Activated CD8-positive, alpha-beta memory T cell treated with anti-CD3 and anti-CD28 coated beads, Interleukin-2, amount 50 U/mL, for 1 hour (primary cell): ENCODE measurements around the gene SGMS1.

Experiments used
- DNase-seq: peaks from one replicate; pipeline ENCODE4 v3.0.0-alpha.2; 2020; ENCODE audit errors: extremely low read depth

The SGMS1 gene

GRCh38 chr10:50636618-50637579, 13.1 kb upstream of the SGMS1 start:
- DNase-seq, result no peak

GRCh38 chr10:50635286-50635685, 11.5 kb upstream of the SGMS1 start:
- no peak for DNase-seq

- no peak for DNase-seq
Measured at GRCh38 chr10:50634479-50634878, 10.7 kb upstream of the SGMS1 start.

GRCh38 chr10:50631052-50631451, 7.3 kb upstream of the SGMS1 start:
- DNase-seq, result no peak

GRCh38 chr10:50629495-50630122, 5.9 kb upstream of the SGMS1 start:
- DNase-seq, result no peak

GRCh38 chr10:50627896-50628295, 4.1 kb upstream of the SGMS1 start:
- DNase-seq, result no peak

- DNase-seq, result no peak
Measured at GRCh38 chr10:50627443-50627842, 3.7 kb upstream of the SGMS1 start.

GRCh38 chr10:50625649-50626132, 1.9 kb upstream of the SGMS1 start:
- DNase-seq, result no peak

GRCh38 chr10:50624866-50625501, 1.2 kb upstream of the SGMS1 start:
- DNase-seq, result peak; percentile 40

- DNase-seq, result peak; percentile 86
Measured at GRCh38 chr10:50624413-50624865, 683 bp upstream of the SGMS1 start.

- DNase-seq, result no peak
Measured at GRCh38 chr10:50622706-50623662, 772 bp downstream of the SGMS1 start.

- DNase-seq, result peak; percentile 33
Measured at GRCh38 chr10:50621968-50622705, 1.6 kb downstream of the SGMS1 start.

- DNase-seq, result no peak
Measured at GRCh38 chr10:50620899-50621298, 2.9 kb downstream of the SGMS1 start.

- DNase-seq, result no peak
Measured at GRCh38 chr10:50619882-50620281, 3.9 kb downstream of the SGMS1 start.

- DNase-seq, result no peak
Measured at GRCh38 chr10:50619166-50619565, 4.6 kb downstream of the SGMS1 start.

- DNase-seq, result no peak
Measured at GRCh38 chr10:50618624-50619023, 5.1 kb downstream of the SGMS1 start.

GRCh38 chr10:50615658-50616057, 8.1 kb downstream of the SGMS1 start:
- DNase-seq, result no peak

GRCh38 chr10:50614444-50615137, 9.2 kb downstream of the SGMS1 start:
- DNase-seq, result no peak

GRCh38 chr10:50613726-50614443, 9.9 kb downstream of the SGMS1 start:
- no peak for DNase-seq
